Neural cell (in vitro differentiated cells): ENCODE measurements around the gene CPE.

Source experiments
- EP300 ChIP-seq: fragments of 450-650 bp; conservative IDR thresholded peaks from 2 replicates; pipeline ENCODE4 v1.6.1; 2014; ENCODE audit warnings: antibody characterized with exemption, mild to moderate bottlenecking, moderate library complexity; ENCODE audit not compliant: poor library complexity, severe bottlenecking
- EZH2 ChIP-seq: fragments of 200-600, 300-800 bp; shearing (Covaris generic), sonication (generic); IDR thresholded peaks from 2 replicates; pipeline ENCODE4 v1.6.1; 2014; ENCODE audit warnings: antibody characterized with exemption, low read length, borderline replicate concordance, mild to moderate bottlenecking; ENCODE audit not compliant: insufficient read depth, poor library complexity, severe bottlenecking
- RAD21 ChIP-seq: fragments of 450-650 bp; conservative IDR thresholded peaks from 2 replicates; pipeline ENCODE4 v1.6.1; 2014; ENCODE audit warnings: antibody characterized with exemption, mild to moderate bottlenecking, moderate library complexity
- SMC3 ChIP-seq: fragments of 450-650 bp; conservative IDR thresholded peaks from 2 replicates; pipeline ENCODE4 v1.6.1; 2014; ENCODE audit warnings: antibody characterized with exemption, mild to moderate bottlenecking, moderate library complexity; ENCODE audit not compliant: poor library complexity
- TF ChIP-seq, protein P1 (sequence below): fragments of 450-650 bp; IDR thresholded peaks from 2 replicates; pipeline ENCODE4 v1.5.1; 2014; ENCODE audit warnings: antibody characterized with exemption, mild to moderate bottlenecking, moderate library complexity; ENCODE audit not compliant: poor library complexity, severe bottlenecking

DNA sequence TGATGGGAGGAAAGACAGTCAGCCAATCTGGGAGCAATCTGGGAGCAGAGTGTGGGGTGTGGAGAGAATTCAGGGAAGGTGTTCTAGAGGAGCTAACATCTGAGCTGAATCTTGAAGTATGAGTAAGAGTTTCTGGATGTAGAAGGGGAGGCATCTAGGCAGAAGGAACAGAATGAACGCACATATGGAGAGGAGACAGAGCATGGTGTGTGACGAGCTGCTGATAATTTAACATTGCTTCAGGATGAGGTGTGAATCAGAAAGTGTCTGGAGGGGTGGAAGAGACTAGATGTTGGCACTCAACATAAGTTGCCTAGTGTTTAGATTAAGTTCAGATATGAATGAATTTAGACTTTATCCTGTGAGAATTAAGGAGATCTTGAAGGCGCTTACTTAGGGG is 58.9 kb downstream of the CPE start:
- TF ChIP-seq, protein P1, sequence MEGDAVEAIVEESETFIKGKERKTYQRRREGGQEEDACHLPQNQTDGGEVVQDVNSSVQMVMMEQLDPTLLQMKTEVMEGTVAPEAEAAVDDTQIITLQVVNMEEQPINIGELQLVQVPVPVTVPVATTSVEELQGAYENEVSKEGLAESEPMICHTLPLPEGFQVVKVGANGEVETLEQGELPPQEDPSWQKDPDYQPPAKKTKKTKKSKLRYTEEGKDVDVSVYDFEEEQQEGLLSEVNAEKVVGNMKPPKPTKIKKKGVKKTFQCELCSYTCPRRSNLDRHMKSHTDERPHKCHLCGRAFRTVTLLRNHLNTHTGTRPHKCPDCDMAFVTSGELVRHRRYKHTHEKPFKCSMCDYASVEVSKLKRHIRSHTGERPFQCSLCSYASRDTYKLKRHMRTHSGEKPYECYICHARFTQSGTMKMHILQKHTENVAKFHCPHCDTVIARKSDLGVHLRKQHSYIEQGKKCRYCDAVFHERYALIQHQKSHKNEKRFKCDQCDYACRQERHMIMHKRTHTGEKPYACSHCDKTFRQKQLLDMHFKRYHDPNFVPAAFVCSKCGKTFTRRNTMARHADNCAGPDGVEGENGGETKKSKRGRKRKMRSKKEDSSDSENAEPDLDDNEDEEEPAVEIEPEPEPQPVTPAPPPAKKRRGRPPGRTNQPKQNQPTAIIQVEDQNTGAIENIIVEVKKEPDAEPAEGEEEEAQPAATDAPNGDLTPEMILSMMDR = no peak
- no peak for TF ChIP-seq EZH2
- TF ChIP-seq RAD21 = no peak
- no peak for TF ChIP-seq EP300
- no peak for TF ChIP-seq SMC3
